Neural progenitor cell (in vitro differentiated cells): ENCODE data around the gene CNTD1. TPM values are rescaled to one million over a fixed set of nuclear protein-coding genes. Genes with fewer than 3 reads are reported as not detected.

Experiments used
- DNase-seq: peaks from one replicate; pipeline ENCODE4 v3.0.0-alpha.2; 2016; ENCODE audit warnings: low spot score
- H2AFZ ChIP-seq: fragments of 200-600 bp; sonication (generic); replicated peaks from 2 replicates; pipeline ENCODE4 v1.6.1; 2016; ENCODE audit warnings: antibody characterized with exemption
- H3F3A ChIP-seq: fragments of 200-600 bp; sonication (generic); 2 replicates; pipeline ENCODE4 v1.6.1; 2016; ENCODE audit warnings: antibody characterized with exemption, low read depth
- H3K27ac ChIP-seq: fragments of 200-600 bp; sonication (generic); 2 replicates; pipeline ENCODE4 v1.5.1; 2016; ENCODE audit warnings: mild to moderate bottlenecking
- H3K27me3 ChIP-seq: fragments of 200-600 bp; sonication (generic); 2 replicates; pipeline ENCODE4 v1.6.1; 2016; ENCODE audit warnings: mild to moderate bottlenecking, moderate library complexity
- H3K36me3 ChIP-seq: fragments of 200-600 bp; sonication (generic); 2 replicates; pipeline ENCODE4 v1.5.1; 2016
- H3K4me1 ChIP-seq: fragments of 200-600 bp; sonication (generic); 2 replicates; pipeline ENCODE4 v1.6.1; 2016; ENCODE audit warnings: mixed run types
- H3K4me2 ChIP-seq: fragments of 200-600 bp; sonication (generic); 2 replicates; pipeline ENCODE4 v1.6.1; 2016
- H3K4me3 ChIP-seq: fragments of 200-600 bp; sonication (generic); 2 replicates; pipeline ENCODE4 v1.5.1; 2016
- H3K79me2 ChIP-seq: fragments of 200-600 bp; sonication (generic); 2 replicates; pipeline ENCODE4 v1.6.1; 2016; ENCODE audit warnings: low read depth
- H3K9ac ChIP-seq: fragments of 200-600 bp; sonication (generic); 2 replicates; pipeline ENCODE4 v1.6.1; 2016
- H3K9me3 ChIP-seq: fragments of 200-600 bp; sonication (generic); 2 replicates; pipeline ENCODE4 v1.5.1; 2016; ENCODE audit warnings: low read depth
- H4K20me1 ChIP-seq: fragments of 200-600 bp; sonication (generic); 2 replicates; pipeline ENCODE4 v1.6.1; 2016; ENCODE audit warnings: low read depth
- H3K27ac Mint-ChIP-seq: 3 replicates; pipeline ENCODE4 v1.8.0; 2021; ENCODE audit warnings: mixed read lengths
- H3K27me3 Mint-ChIP-seq: 2 replicates; pipeline ENCODE4 v1.8.0; 2022; ENCODE audit warnings: low read depth, mild to moderate bottlenecking, inconsistent platforms, moderate library complexity, mixed read lengths; ENCODE audit not compliant: insufficient read depth
- H3K36me3 Mint-ChIP-seq: 3 replicates; pipeline ENCODE4 v1.8.0; 2021; ENCODE audit warnings: mixed read lengths
- H3K4me1 Mint-ChIP-seq: 3 replicates; pipeline ENCODE4 v1.8.0; 2021; ENCODE audit warnings: mixed read lengths
- H3K4me3 Mint-ChIP-seq: 3 replicates; pipeline ENCODE4 v1.8.0; 2021; ENCODE audit warnings: mild to moderate bottlenecking, moderate library complexity, mixed read lengths
- H3K9me3 Mint-ChIP-seq: 3 replicates; pipeline ENCODE4 v1.8.0; 2020; ENCODE audit warnings: mixed read lengths
- EZH2 ChIP-seq: fragments of 200-600 bp; sonication (generic); IDR thresholded peaks from 2 replicates; pipeline ENCODE4 v1.6.1; 2017; ENCODE audit warnings: antibody characterized with exemption, mild to moderate bottlenecking, moderate library complexity
- EZH2phosphoT487 ChIP-seq: fragments of 200-600 bp; sonication (generic); IDR thresholded peaks from 2 replicates; pipeline ENCODE4 v1.6.1; 2017; ENCODE audit warnings: antibody characterized with exemption
- total RNA-seq: library from RNA; depleted of rRNA; stranded (reverse); fragments of >200 nt; gene quantifications from 2 replicates; pipeline ENCODE4 v1.2.3, GENCODE V29; 2015; ENCODE audit warnings: low replicate concordance
- TF ChIP-seq, protein P1 (sequence below): fragments of 200-600 bp; sonication (generic); IDR thresholded peaks from 2 replicates; pipeline ENCODE4 v1.5.1; 2017; ENCODE audit warnings: antibody characterized with exemption, mild to moderate bottlenecking

Gene CNTD1
- total RNA-seq, 1 donor from 2014 or later: not detected

DNA sequence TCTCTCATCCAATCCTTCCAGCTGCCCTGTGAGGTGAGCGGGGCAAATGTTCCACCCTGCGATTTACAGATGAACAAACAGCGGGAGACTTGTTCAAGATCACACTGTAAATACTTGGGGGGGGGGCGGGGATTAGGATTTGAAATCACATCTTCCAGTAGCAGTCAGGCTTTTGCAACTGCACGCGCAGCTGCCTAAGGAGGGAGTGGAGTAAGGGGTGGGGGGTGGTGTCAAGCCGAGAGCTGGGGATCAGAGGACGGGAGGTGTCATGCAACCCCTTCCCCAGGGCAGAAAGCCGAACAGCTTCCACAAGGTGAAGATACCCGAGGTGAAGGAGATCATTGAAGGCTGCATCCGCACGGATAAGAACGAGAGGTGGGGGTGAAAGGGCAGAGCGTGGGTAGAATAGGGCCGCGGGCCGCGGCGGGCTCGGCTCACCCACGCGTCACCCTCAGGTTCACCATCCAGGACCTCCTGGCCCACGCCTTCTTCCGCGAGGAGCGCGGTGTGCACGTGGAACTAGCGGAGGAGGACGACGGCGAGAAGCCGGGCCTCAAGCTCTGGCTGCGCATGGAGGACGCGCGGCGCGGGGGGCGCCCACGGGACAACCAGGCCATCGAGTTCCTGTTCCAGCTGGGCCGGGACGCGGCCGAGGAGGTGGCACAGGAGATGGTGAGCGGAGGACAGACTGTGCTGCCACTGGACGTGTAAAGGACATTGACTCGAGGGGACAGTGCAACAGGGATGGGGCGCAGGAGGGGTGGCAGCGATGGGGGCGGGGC lies 13.7 kb upstream of the CNTD1 start:
- Histone ChIP-seq H3K4me3 (no peak overlapping the region), H3K79me2 (no peaks in the 10 kb centered on the region), H2AFZ (no peak overlapping the region), H3K9me3 (no peaks in the 10 kb centered on the region), H3K9ac (no peak overlapping the region), H3K27ac (no peak overlapping the region), H3K4me2 (no peak overlapping the region), H4K20me1 (peaks cover 2% of the 10 kb centered on the region), H3K4me1 (no peaks in the 10 kb centered on the region), H3F3A (peaks cover 7% of the 10 kb centered on the region), H3K27me3 (peaks cover 45% of the 10 kb centered on the region), H3K36me3 (no peaks in the 10 kb centered on the region)
- Mint-ChIP-seq H3K36me3 (no peaks in the 10 kb centered on the region), H3K4me1 (peaks cover 5% of the 10 kb centered on the region), H3K4me3 (no peak overlapping the region), H3K27ac (no peak overlapping the region), H3K27me3 (peaks cover 14% of the 10 kb centered on the region), H3K9me3 (no peaks in the 10 kb centered on the region)
- TF ChIP-seq, protein P1, sequence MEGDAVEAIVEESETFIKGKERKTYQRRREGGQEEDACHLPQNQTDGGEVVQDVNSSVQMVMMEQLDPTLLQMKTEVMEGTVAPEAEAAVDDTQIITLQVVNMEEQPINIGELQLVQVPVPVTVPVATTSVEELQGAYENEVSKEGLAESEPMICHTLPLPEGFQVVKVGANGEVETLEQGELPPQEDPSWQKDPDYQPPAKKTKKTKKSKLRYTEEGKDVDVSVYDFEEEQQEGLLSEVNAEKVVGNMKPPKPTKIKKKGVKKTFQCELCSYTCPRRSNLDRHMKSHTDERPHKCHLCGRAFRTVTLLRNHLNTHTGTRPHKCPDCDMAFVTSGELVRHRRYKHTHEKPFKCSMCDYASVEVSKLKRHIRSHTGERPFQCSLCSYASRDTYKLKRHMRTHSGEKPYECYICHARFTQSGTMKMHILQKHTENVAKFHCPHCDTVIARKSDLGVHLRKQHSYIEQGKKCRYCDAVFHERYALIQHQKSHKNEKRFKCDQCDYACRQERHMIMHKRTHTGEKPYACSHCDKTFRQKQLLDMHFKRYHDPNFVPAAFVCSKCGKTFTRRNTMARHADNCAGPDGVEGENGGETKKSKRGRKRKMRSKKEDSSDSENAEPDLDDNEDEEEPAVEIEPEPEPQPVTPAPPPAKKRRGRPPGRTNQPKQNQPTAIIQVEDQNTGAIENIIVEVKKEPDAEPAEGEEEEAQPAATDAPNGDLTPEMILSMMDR: no peak
- TF ChIP-seq EZH2: no peak
- TF ChIP-seq EZH2phosphoT487: no peak
- DNase-seq: no peak

DNA sequence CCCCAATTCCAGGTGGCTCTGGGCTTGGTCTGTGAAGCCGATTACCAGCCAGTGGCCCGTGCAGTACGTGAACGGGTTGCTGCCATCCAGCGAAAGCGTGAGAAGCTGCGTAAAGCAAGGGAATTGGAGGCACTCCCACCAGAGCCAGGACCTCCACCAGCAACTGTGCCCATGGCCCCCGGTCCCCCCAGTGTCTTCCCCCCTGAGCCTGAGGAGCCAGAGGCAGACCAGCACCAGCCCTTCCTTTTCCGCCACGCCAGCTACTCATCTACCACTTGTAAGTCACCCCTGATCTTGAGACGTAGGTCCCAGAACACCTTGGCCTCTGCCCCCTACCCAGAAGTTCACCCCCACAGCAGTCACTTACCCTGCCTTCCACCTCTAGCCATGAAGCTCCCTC lies 11.4 kb upstream of the CNTD1 start:
- Mint-ChIP-seq H3K9me3 (no peaks in the 10 kb centered on the region), H3K27ac (no peak overlapping the region), H3K4me3 (no peak overlapping the region), H3K4me1 (no peaks in the 10 kb centered on the region), H3K27me3 (peaks cover 11% of the 10 kb centered on the region), H3K36me3 (no peaks in the 10 kb centered on the region)
- Histone ChIP-seq H3K4me3 (no peak overlapping the region), H3K79me2 (no peaks in the 10 kb centered on the region), H3K4me2 (no peak overlapping the region), H3K27ac (no peak overlapping the region), H4K20me1 (no peaks in the 10 kb centered on the region), H3K9me3 (no peaks in the 10 kb centered on the region), H3K9ac (no peak overlapping the region), H3K4me1 (no peaks in the 10 kb centered on the region), H3K36me3 (no peaks in the 10 kb centered on the region), H2AFZ (no peak overlapping the region), H3F3A (no peaks in the 10 kb centered on the region), H3K27me3 (peaks cover 22% of the 10 kb centered on the region)
- no peak for DNase-seq
- TF ChIP-seq EZH2 (no peak), EZH2phosphoT487 (no peak)
- TF ChIP-seq, protein P1: no peak

DNA sequence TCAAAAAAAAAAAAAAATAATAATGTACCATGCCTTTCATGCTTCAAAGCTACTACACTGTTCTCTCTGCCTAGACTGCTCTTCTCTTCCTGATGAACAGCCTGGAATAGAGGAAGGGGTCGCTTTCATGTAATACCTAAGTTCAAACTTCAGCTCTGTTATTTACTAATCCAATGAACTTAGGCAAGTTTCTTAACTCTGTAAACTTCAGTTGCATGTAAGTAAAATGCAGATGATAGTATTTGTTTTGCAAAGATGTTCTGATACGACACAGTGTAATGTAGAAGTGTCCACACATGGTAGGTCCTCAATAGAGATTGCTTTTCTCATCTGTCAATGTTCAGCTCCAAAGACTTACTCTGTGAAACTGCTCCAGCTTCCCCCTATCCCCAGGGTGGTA lies 6.7 kb upstream of the CNTD1 start:
- Histone ChIP-seq H3F3A (no peaks in the 10 kb centered on the region), H3K4me2 (no peak overlapping the region), H3K4me1 (no peaks in the 10 kb centered on the region), H3K27me3 (no peaks in the 10 kb centered on the region), H3K9me3 (no peaks in the 10 kb centered on the region), H3K4me3 (no peak overlapping the region), H3K9ac (no peak overlapping the region), H3K27ac (no peak overlapping the region), H3K36me3 (no peaks in the 10 kb centered on the region), H4K20me1 (no peaks in the 10 kb centered on the region), H2AFZ (no peak overlapping the region), H3K79me2 (peaks cover under 1% of the 10 kb centered on the region)
- no peak for DNase-seq
- H3K4me1 Mint-ChIP-seq: no peaks in the 10 kb centered on the region
- TF ChIP-seq EZH2phosphoT487: no peak
- no peak for TF ChIP-seq EZH2
- TF ChIP-seq, protein P1: no peak
- no peak overlapping the region for H3K27ac Mint-ChIP-seq
- H3K4me3 Mint-ChIP-seq: no peak overlapping the region
- H3K36me3 Mint-ChIP-seq: peaks cover 12% of the 10 kb centered on the region
- H3K9me3 Mint-ChIP-seq: no peaks in the 10 kb centered on the region
- H3K27me3 Mint-ChIP-seq: peaks cover 12% of the 10 kb centered on the region
